Measurements from ENCODE around the gene SSH2. TPM values are rescaled to one million over a fixed set of nuclear protein-coding genes. Genes with fewer than 3 reads are reported as not detected.

SSH2 gene
- total RNA-seq, 4 donors from 2014 or later, result 30.2 to 38.6 (median 35.5) TPM

- DNase-seq, result no peak
- H3K27ac ChIP-seq, result peak overlapping the region in 1 of 3 donors; percentile 10
- H3K36me3 ChIP-seq, result no peaks in the 10 kb centered on the region
- no peak overlapping the region for H3K4me3 ChIP-seq (replicated peaks in 1 of 3)
- H3K27me3 ChIP-seq, result no peaks in the 10 kb centered on the region
- intact Hi-C loops (cut with DNase I), result no loop called here
- TF ChIP-seq CTCF (IDR thresholded peaks at IDR 0.05) (no peak), POLR2A (IDR thresholded peaks at IDR 0.05) (no peak)
- peaks cover 24 to 83% of the 10 kb centered on the region in 2 donors for H3K4me1 ChIP-seq
- no peaks in the 10 kb centered on the region for H3K9me3 ChIP-seq
- 91 to 97% methylated on average over 8 of the region's 8 CpGs for WGBS, 2 donors
These were observed 304.8 kb downstream of the SSH2 start for GRCh38 chr17:29625037-29625750.

DNA sequence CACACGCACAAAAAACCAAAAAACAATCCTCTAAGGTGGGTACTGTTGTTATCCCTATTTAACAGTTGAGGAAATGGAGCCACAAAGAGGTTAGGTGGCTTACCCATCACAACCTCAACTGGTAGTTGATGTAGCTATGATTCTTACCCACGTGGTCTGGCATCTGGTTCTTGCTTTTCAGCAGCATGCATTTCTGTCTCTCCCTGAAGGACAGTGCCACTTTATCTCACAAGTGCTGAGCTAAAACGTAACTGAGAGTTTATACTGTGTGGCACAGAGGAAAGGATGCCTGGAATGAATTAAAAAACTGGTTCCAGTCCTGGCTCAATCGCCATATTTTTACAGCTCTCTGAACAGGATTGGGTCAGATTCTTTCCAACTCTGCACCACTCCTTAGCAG is 305.4 kb downstream of the SSH2 start:
- intact Hi-C loops (cut with DNase I), result no loop called here
- no peak for DNase-seq
- H3K9me3 ChIP-seq, result no peaks in the 10 kb centered on the region
- H3K36me3 ChIP-seq, result no peaks in the 10 kb centered on the region
- peaks cover 24 to 81% of the 10 kb centered on the region in 2 donors for H3K4me1 ChIP-seq
- H3K27ac ChIP-seq, result peak overlapping the region in 1 of 3 donors; percentile 10
- TF ChIP-seq POLR2A (IDR thresholded peaks at IDR 0.05), result no peak
- TF ChIP-seq CTCF (IDR thresholded peaks at IDR 0.05), result no peak
- WGBS, 2 donors, result 55 to 72% methylated on average over 4 of the region's 4 CpGs
- H3K4me3 ChIP-seq (replicated peaks in 1 of 3), result no peak overlapping the region
- no peaks in the 10 kb centered on the region for H3K27me3 ChIP-seq

DNA sequence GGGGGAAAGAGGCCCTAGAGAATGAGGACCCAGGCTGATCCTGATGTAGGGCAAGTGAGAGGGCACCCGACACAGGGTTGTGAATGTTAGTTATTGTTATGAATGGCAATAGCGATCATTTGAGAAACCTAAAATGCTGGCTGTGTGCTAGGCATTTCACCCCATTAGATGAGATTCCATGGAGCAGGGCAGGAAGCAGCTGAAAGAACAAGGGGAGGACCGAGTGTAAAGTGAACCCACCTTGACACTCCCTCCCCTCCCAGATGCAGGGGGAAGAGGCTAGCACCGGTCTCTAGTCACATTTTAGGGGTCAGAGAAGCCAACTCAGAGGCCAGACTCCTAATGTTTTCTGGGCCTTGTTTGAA is 306.8 kb downstream of the SSH2 start:
- Histone ChIP-seq H3K4me1 (peaks cover 16 to 75% of the 10 kb centered on the region in 2 donors), H3K4me3 (replicated peaks in 1 of 3) (peak overlapping the region in 1 of 3 donors; percentile 80), H3K27me3 (no peaks in the 10 kb centered on the region), H3K27ac (no peak overlapping the region), H3K36me3 (no peaks in the 10 kb centered on the region), H3K9me3 (no peaks in the 10 kb centered on the region)
- no peak for DNase-seq
- WGBS, 2 donors, result 55 to 56% methylated on average over 3 to 4 of the region's 4 CpGs
- TF ChIP-seq CTCF (IDR thresholded peaks at IDR 0.05), result no peak
- intact Hi-C loops (cut with DNase I), result no loop called here

- WGBS, 2 donors, result 12 to 21% methylated on average over 26 to 36 of the region's 77 CpGs
- Histone ChIP-seq H3K27ac (peak within 1 kb of the TSS in 2 of 3 donors; percentile 41 to 50), H3K4me1 (peaks cover 16 to 75% of the 10 kb centered on the region in 2 donors), H3K4me3 (replicated peaks in 1 of 3) (peak within 1 kb of the TSS; percentile 51 to 83 (median 80)), H3K36me3 (no peaks in the 10 kb centered on the region), H3K9me3 (no peaks in the 10 kb centered on the region), H3K27me3 (no peaks in the 10 kb centered on the region)
- peak; percentile 47 to 52 for DNase-seq
- intact Hi-C loops (cut with DNase I), result no loop called here
- TF ChIP-seq CTCF (IDR thresholded peaks at IDR 0.05) (no peak), POLR2A (IDR thresholded peaks at IDR 0.05) (peak in 1 of 2 donors; percentile 79)
These were observed 307.4 kb downstream of the SSH2 start, which contains the start of gene CORO6 for GRCh38 chr17:29622337-29623282. Gene CORO6, minus strand, starts transcription at chr17:29622912. Its CDS starts 1,491 bp downstream, at chr17:29621421.

Measured in thyroid gland (tissue), 4 donors.